ENCODE data around the gene PHRF1. TPM values are rescaled to one million over a fixed set of nuclear protein-coding genes. Genes with fewer than 3 reads are reported as not detected.

PHRF1 gene
- total RNA-seq, 1 donor from 2014 or later, result 25.4 TPM

DNA sequence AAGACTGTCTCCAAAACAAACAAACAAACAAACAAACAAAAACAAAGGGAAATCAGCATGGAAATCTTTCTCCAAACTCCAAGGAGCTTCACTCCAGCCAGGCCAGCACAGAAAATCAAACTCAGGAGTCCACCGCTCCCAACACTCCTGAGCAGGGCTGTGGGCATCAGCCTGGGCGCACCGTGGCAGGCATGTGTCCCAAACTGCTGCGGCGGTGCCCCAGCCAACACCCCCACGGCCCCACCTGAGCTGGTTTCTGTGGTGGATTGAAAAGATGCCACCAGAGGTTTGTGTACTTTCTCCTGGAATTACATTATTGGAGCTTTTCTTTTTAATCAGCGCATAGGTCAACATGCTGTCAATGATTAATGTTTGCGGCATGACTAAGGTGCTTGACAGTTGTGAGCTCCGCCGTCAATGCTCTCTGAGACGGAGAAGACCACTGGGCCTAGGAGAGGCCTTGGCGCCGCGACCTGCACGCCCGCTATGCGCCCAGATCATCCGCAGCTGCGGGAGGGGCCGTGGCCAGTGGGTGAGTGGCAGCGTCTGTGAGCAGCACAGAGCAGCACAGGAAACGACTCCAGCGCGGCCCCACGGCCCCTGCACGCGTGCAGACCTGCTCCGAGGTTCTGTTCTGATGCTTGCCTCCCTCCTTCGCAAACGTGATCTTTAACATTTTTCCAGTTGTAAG, 78.9 kb downstream of the PHRF1 start:
- no peak overlapping the region for H3K27ac ChIP-seq
- peaks cover 19 to 57% of the 10 kb centered on the region in 2 donors for H3K36me3 ChIP-seq
- TF ChIP-seq, protein P1, sequence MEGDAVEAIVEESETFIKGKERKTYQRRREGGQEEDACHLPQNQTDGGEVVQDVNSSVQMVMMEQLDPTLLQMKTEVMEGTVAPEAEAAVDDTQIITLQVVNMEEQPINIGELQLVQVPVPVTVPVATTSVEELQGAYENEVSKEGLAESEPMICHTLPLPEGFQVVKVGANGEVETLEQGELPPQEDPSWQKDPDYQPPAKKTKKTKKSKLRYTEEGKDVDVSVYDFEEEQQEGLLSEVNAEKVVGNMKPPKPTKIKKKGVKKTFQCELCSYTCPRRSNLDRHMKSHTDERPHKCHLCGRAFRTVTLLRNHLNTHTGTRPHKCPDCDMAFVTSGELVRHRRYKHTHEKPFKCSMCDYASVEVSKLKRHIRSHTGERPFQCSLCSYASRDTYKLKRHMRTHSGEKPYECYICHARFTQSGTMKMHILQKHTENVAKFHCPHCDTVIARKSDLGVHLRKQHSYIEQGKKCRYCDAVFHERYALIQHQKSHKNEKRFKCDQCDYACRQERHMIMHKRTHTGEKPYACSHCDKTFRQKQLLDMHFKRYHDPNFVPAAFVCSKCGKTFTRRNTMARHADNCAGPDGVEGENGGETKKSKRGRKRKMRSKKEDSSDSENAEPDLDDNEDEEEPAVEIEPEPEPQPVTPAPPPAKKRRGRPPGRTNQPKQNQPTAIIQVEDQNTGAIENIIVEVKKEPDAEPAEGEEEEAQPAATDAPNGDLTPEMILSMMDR (IDR thresholded peaks at IDR 0.05), result no peak
- H3K9me3 ChIP-seq, result no peaks in the 10 kb centered on the region
- no peak overlapping the region for H3K4me3 ChIP-seq
- H3K27me3 ChIP-seq, result no peaks in the 10 kb centered on the region
- DNase-seq (ENCODE audit: low spot score in 2 of 2), result no peak
- intact Hi-C loops (cut with DNase I), result no loop called here
- H3K4me1 ChIP-seq, result no peaks in the 10 kb centered on the region

DNA sequence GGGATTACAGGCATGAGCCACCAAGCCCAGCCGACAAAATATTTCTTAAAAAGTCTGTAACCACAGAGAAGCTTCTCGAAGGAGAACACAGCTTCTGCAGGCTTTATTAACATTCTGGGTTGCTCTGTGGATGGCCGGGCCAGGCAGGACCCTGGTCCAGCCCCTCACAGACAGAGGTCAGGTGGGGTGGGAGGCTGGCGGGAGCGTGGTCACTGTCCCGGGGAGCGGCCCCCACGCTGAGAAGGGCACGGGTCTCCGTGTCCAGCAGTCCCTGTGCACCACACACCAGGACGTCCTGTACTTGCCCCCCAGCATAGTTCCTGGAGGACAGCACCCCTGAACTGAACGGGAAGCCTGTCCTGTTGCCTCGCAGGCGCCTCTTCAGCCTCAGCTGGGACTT, 80.2 kb downstream of the PHRF1 start:
- Histone ChIP-seq H3K9me3 (no peaks in the 10 kb centered on the region), H3K4me1 (no peaks in the 10 kb centered on the region), H3K4me3 (no peak overlapping the region), H3K36me3 (peaks cover 27 to 56% of the 10 kb centered on the region in 2 donors), H3K27me3 (no peaks in the 10 kb centered on the region), H3K27ac (no peak overlapping the region)
- intact Hi-C loops (cut with DNase I), result no loop called here
- no peak for DNase-seq (ENCODE audit: low spot score in 2 of 2)
- TF ChIP-seq, protein P1 (IDR thresholded peaks at IDR 0.05), result no peak

DNA sequence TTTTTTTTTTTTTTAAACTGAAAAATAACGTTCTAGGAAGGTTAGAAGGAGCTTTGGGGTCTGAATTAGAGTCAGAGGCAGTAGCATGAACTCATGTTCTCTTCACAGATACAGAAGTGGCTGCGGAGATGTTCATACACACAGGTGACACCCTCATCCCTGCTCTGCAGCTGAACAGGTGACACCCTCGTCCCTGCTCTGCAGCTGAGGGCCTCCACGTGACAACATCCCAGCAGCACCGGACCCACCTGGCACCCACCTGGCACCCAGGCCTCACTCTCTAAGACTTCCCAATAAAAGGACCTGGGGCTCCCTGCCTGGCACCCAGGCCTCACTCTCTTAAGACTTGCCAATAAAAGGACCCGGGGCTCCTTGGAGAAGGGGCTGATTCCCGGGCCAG, 80.6 kb downstream of the PHRF1 start:
- no peak for DNase-seq (ENCODE audit: low spot score in 2 of 2)
- H3K4me1 ChIP-seq, result no peaks in the 10 kb centered on the region
- intact Hi-C loops (cut with DNase I), result no loop called here
- H3K4me3 ChIP-seq, result no peak overlapping the region
- no peaks in the 10 kb centered on the region for H3K9me3 ChIP-seq
- H3K27ac ChIP-seq, result no peak overlapping the region
- TF ChIP-seq, protein P1 (IDR thresholded peaks at IDR 0.05), result no peak
- no peaks in the 10 kb centered on the region for H3K27me3 ChIP-seq
- peaks cover 30 to 58% of the 10 kb centered on the region in 2 donors for H3K36me3 ChIP-seq

DNA sequence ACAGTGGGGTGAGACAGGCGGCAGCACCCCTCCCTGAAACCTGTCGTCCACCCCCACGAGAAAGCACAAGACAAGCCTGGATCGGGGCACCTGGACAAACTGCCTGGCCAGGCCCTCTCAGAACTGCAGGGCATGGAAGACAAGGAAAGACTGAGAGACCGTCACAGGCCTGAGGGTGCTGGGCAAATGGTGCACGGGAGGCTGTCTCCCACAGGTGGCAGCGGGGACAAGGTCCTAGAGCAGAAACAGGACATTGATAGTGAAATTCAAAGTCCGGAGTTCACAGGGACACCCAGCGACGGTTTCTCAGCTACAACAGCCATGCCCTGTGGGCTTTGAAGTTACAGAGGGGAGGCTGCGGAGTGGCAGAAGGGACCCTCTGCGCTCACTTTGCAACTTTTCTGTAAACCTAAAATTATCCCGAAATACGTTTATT, 81.4 kb downstream of the PHRF1 start:
- Histone ChIP-seq H3K27me3 (no peaks in the 10 kb centered on the region), H3K4me3 (no peak overlapping the region), H3K27ac (no peak overlapping the region), H3K36me3 (peaks cover 30 to 53% of the 10 kb centered on the region in 2 donors), H3K4me1 (no peaks in the 10 kb centered on the region), H3K9me3 (no peaks in the 10 kb centered on the region)
- no peak for DNase-seq (ENCODE audit: low spot score in 2 of 2)
- TF ChIP-seq, protein P1 (IDR thresholded peaks at IDR 0.05), result no peak
- intact Hi-C loops (cut with DNase I), result no loop called here

DNA sequence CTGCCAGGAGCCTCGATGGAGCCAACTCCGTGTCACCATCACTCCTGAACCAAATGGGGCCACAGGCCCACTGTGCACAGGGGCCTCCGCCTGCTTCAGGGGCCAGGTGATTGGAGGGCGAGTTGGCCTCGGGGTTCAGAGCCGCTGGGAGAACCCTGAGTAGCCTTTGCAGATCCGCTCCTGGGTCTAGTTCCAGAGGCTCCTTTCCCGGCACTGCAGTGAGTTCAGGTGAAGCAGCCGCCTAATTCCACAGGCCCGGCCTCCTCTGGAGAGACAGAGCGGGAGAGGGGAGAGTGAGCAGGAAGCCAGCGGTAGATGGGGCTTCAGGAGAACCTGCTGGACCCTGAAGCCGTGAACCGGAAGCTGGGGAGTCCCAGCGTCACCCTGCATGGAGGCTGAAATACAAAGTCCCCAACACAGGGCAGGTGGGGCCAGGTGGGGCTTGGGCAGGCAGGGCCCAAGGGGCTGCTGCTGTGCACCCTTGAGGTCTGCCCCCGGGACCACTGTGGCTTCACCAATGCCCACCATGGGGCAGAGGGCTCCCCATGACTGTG, 83.3 kb downstream of the PHRF1 start:
- Histone ChIP-seq H3K4me3 (no peak overlapping the region), H3K4me1 (no peaks in the 10 kb centered on the region), H3K27ac (no peak overlapping the region), H3K27me3 (no peaks in the 10 kb centered on the region), H3K9me3 (no peaks in the 10 kb centered on the region), H3K36me3 (peaks cover 35 to 51% of the 10 kb centered on the region in 2 donors)
- TF ChIP-seq, protein P1 (IDR thresholded peaks at IDR 0.05), result no peak
- no peak for DNase-seq (ENCODE audit: low spot score in 2 of 2)
- intact Hi-C loops (cut with DNase I), result no loop called here
